Epithelial cell of umbilical artery (primary cell): Measurements from ENCODE around the gene MPO. TPM values are rescaled to one million over a fixed set of nuclear protein-coding genes. Genes with fewer than 3 reads are reported as not detected.

Experiments
- total RNA-seq: library from RNA; depleted of rRNA; stranded (reverse); fragments of >200 nt; gene quantifications from 2 replicates; pipeline ENCODE4 v1.2.3, GENCODE V29; 2014

Gene MPO, protein sequence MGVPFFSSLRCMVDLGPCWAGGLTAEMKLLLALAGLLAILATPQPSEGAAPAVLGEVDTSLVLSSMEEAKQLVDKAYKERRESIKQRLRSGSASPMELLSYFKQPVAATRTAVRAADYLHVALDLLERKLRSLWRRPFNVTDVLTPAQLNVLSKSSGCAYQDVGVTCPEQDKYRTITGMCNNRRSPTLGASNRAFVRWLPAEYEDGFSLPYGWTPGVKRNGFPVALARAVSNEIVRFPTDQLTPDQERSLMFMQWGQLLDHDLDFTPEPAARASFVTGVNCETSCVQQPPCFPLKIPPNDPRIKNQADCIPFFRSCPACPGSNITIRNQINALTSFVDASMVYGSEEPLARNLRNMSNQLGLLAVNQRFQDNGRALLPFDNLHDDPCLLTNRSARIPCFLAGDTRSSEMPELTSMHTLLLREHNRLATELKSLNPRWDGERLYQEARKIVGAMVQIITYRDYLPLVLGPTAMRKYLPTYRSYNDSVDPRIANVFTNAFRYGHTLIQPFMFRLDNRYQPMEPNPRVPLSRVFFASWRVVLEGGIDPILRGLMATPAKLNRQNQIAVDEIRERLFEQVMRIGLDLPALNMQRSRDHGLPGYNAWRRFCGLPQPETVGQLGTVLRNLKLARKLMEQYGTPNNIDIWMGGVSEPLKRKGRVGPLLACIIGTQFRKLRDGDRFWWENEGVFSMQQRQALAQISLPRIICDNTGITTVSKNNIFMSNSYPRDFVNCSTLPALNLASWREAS
- not detected in 2 replicates for total RNA-seq

DNA sequence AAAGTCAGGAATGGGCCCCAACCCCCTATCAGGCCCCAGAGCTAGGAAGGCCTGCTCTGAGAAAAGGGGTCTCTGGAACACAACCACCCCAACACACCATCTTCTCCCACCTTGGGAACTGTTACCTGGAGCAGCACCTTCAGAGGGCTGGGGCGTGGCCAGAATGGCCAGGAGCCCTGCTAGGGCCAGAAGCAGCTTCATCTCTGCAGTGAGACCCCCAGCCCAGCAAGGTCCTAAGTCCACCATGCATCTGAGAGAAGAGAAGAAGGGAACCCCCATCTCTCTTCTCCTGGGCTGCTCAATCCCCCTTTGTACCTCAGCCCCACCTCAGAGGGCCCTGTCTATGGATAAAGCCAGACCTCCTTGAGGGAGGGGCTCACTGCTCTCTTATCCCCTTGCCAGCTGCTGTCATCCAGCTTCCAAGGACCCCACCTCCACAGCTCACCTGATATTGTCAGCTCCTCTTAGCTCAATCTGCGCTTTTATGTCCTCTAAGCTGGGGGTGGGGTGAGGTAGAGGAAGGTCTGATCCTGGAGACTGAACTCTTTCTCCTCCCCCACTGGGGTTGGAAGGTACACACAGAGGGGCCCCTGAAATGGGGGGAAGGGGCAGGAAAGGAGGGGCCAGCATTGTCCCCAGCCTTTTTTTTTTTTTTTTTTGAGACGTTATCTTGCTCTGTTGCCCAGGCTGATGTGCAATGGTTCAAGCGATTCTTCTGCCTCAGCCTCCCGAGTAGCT is at the start of gene MPO:
MPO (minus strand) TSS at position 456 of the 738 bp plus-strand sequence; CDS start at position 279, 177 bp downstream.

DNA sequence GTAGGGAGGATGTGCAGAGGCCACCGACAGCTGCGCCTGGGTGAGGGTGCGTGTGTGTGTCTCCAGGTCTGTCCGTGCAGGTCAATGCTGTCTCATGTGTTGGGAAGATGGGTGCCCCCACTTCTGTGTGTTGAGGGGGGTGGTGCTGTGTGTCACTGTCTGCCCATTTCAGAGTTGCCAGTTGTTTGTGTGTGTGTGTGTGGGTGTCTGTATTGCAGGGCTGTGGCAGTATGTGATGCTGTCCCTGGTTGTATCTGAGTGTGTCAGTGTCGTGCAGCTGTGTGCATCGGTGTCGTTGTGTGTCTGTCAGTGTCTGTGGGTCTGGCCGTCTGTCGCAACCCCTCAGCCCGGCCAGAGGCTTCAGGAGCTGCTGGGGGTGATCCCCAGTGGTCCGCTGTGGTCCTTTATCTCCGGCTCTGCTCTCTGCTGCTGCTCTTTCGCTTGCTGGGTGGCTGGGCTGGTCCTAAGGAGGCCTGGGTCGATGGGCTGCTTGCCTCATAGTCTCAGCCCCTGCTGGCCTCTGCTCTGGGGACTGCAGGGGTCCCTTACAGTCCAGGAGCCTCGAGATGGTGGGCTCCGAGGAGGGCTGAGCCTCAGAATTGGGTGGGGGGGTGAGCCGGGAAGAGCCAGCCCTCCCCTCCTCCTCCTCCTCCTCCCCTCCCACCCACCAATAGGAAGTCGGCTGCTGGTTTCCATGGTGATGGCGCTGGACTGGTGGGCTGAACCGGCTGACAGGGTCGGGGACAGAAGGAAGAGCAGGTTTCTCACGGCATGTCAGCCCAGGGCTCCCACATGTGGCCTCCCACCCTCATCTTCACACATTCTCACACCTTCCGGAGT is 47.7 kb upstream of the MPO start, which contains the start of gene TSPOAP1:
TSPOAP1 (minus strand) TSS at position 601 of the 840 bp plus-strand sequence. CDS start 875 bp downstream, outside the sequence.

DNA sequence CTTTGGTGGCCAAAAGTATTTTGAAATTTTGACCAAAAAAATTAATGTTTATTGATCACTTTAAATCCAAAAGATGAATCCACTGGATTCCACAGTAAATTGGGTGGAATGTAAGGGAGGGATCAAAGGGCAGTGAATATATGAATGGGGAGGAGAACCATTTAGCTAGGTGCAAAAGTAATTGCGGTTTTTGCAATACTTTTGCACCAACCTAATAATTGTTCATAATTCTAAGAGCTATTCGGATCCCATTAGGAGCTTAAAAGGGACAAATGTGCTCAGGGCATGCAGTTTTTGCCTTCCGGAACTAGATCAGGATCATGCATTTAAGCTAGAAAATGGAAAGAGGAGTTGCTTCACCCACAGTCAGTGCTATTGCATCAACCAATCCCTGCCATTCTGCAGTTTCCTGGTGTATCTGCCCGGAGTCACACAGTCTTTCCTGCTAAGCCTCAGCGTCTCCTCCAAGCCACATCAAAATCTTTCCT is 42.5 kb downstream of the MPO start, which contains the start of gene LPO:
LPO (plus strand) TSS at position 438 of the 488 bp plus-strand sequence. CDS start 4,396 bp downstream, outside the sequence.

Other genes with a start within 250 kb of the MPO start
- gene DYNLL2, start 197.5 kb downstream of the MPO start, total RNA-seq: 7.8 and 11.6 TPM in 2 replicates
- not detected in 2 replicates for gene OR4D1, start 132.6 kb downstream of the MPO start, total RNA-seq
- gene OR4D2, start 114.0 kb downstream of the MPO start, total RNA-seq: not detected in 2 replicates
- not detected in 2 replicates for gene EPX, start 88.2 kb downstream of the MPO start, total RNA-seq
- 11.4 and 15.2 TPM in 2 replicates for gene MKS1, start 61.7 kb downstream of the MPO start, total RNA-seq
- gene LPO, start 42.4 kb downstream of the MPO start, total RNA-seq: not detected in 2 replicates
- not detected in 2 replicates for gene TSPOAP1, start 47.9 kb upstream of the MPO start, total RNA-seq
- gene SUPT4H1, start 71.3 kb upstream of the MPO start, total RNA-seq: 49.4 and 71.9 TPM in 2 replicates
- 0.15 TPM in 1 of 2 replicates, not detected in the other for gene RNF43, start 136.6 kb upstream of the MPO start, total RNA-seq
- under 0.01 TPM in 2 replicates for gene HSF5, start 207.5 kb upstream of the MPO start, total RNA-seq
- gene MTMR4, start 233.7 kb upstream of the MPO start, total RNA-seq: 38.8 and 50.0 TPM in 2 replicates